Glutamatergic neuron (in vitro differentiated cells): ENCODE data around the gene UST. TPM values are rescaled to one million over a fixed set of nuclear protein-coding genes. Genes with fewer than 3 reads are reported as not detected.
A peak's percentile ranks its signal among the peaks of the same experiment; 100 is the strongest.
"Not testable (repeated sequence)": the region's sequence is repeated elsewhere in the genome, so short reads cannot be mapped to it uniquely, and the experiment has no call there.

Source experiments
- DNase-seq: peaks from one replicate; pipeline ENCODE4 v3.0.0; 2022
- H3K27ac Mint-ChIP-seq: one replicate; pipeline ENCODE4 v1.8.0; 2020; ENCODE audit warnings: mild to moderate bottlenecking, mixed read lengths, inconsistent platforms; ENCODE audit not compliant: unreplicated experiment
- H3K27me3 Mint-ChIP-seq: one replicate; pipeline ENCODE4 v1.8.0; 2020; ENCODE audit warnings: mild to moderate bottlenecking, moderate library complexity, mixed read lengths, inconsistent platforms; ENCODE audit not compliant: unreplicated experiment
- H3K36me3 Mint-ChIP-seq: one replicate; pipeline ENCODE4 v1.8.0; 2020; ENCODE audit warnings: mild to moderate bottlenecking, mixed read lengths, inconsistent platforms; ENCODE audit not compliant: unreplicated experiment
- H3K4me1 Mint-ChIP-seq: one replicate; pipeline ENCODE4 v1.8.0; 2020; ENCODE audit warnings: mild to moderate bottlenecking, low read depth, mixed read lengths, inconsistent platforms; ENCODE audit not compliant: unreplicated experiment
- H3K4me3 Mint-ChIP-seq: one replicate; pipeline ENCODE4 v1.8.0; 2020; ENCODE audit warnings: mild to moderate bottlenecking, mixed read lengths, inconsistent platforms; ENCODE audit not compliant: unreplicated experiment
- H3K9me3 Mint-ChIP-seq: one replicate; pipeline ENCODE4 v1.8.0; 2020; ENCODE audit warnings: mild to moderate bottlenecking, moderate library complexity, mixed read lengths, inconsistent platforms; ENCODE audit not compliant: unreplicated experiment
- total RNA-seq: library from RNA; stranded (reverse); fragmentation: NEBNext Ultra II Directional; extraction: Animal tissue kit (Norgen Biotek cat#: 25700); gene quantifications from one replicate; pipeline ENCODE4 v1.2.1, GENCODE V29; 2021; ENCODE audit not compliant: unreplicated experiment
- TF ChIP-seq, protein P1 (sequence below): fragments of 200-600 bp; sonication (generic); IDR thresholded peaks from one replicate; pipeline ENCODE4 v1.5.0; 2021; ENCODE audit not compliant: partially characterized antibody, unreplicated experiment

The UST gene
- total RNA-seq, 1 donor from 2014 or later: 11.2 TPM

DNA sequence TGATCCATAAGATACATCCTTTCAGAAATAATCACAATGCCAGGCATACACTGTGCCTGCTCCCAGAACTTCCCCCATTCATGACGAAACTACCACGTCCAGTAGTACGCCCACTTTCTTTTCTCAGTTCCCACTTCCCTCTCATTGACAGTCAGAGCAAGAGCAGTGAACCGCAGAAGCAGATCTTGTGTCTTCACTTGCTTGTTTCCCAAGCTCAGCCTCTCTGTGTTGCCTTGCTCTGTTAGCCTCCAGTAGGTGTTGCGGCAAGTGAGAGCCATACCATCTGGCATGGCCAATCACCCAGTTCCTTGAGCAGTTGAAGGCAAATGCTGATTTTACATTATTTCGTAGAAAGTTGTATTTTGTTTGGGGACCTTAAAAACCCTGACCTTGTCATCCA is 11.7 kb downstream of the UST start:
- peaks cover 19% of the 10 kb centered on the region for H3K4me1 Mint-ChIP-seq
- H3K36me3 Mint-ChIP-seq: peaks cover 4% of the 10 kb centered on the region
- no peak overlapping the region for H3K27ac Mint-ChIP-seq
- peaks cover 3% of the 10 kb centered on the region for H3K27me3 Mint-ChIP-seq
- no peak for DNase-seq
- peaks cover 2% of the 10 kb centered on the region for H3K9me3 Mint-ChIP-seq
- TF ChIP-seq, protein P1, sequence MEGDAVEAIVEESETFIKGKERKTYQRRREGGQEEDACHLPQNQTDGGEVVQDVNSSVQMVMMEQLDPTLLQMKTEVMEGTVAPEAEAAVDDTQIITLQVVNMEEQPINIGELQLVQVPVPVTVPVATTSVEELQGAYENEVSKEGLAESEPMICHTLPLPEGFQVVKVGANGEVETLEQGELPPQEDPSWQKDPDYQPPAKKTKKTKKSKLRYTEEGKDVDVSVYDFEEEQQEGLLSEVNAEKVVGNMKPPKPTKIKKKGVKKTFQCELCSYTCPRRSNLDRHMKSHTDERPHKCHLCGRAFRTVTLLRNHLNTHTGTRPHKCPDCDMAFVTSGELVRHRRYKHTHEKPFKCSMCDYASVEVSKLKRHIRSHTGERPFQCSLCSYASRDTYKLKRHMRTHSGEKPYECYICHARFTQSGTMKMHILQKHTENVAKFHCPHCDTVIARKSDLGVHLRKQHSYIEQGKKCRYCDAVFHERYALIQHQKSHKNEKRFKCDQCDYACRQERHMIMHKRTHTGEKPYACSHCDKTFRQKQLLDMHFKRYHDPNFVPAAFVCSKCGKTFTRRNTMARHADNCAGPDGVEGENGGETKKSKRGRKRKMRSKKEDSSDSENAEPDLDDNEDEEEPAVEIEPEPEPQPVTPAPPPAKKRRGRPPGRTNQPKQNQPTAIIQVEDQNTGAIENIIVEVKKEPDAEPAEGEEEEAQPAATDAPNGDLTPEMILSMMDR: no peak
- no peak overlapping the region for H3K4me3 Mint-ChIP-seq

DNA sequence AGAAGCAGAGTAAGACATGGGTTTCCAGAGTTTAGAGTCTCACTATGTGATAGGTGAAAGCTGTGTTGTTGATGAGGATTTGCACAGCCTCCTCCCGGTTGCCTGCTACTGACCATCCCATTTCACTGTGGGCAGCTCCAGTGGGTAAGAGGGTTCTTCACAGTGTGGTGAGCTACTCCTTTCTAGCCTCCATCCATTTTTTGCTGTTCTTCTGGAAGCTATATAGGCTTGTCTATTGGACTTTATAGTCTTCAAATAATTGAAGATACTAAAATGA is 13.4 kb downstream of the UST start:
- peaks cover 7% of the 10 kb centered on the region for H3K36me3 Mint-ChIP-seq
- H3K27ac Mint-ChIP-seq: no peak overlapping the region
- no peak overlapping the region for H3K4me3 Mint-ChIP-seq
- H3K9me3 Mint-ChIP-seq: peaks cover 8% of the 10 kb centered on the region
- H3K27me3 Mint-ChIP-seq: peaks cover 2% of the 10 kb centered on the region
- DNase-seq: no peak
- TF ChIP-seq, protein P1: no peak
- peaks cover 19% of the 10 kb centered on the region for H3K4me1 Mint-ChIP-seq

DNA sequence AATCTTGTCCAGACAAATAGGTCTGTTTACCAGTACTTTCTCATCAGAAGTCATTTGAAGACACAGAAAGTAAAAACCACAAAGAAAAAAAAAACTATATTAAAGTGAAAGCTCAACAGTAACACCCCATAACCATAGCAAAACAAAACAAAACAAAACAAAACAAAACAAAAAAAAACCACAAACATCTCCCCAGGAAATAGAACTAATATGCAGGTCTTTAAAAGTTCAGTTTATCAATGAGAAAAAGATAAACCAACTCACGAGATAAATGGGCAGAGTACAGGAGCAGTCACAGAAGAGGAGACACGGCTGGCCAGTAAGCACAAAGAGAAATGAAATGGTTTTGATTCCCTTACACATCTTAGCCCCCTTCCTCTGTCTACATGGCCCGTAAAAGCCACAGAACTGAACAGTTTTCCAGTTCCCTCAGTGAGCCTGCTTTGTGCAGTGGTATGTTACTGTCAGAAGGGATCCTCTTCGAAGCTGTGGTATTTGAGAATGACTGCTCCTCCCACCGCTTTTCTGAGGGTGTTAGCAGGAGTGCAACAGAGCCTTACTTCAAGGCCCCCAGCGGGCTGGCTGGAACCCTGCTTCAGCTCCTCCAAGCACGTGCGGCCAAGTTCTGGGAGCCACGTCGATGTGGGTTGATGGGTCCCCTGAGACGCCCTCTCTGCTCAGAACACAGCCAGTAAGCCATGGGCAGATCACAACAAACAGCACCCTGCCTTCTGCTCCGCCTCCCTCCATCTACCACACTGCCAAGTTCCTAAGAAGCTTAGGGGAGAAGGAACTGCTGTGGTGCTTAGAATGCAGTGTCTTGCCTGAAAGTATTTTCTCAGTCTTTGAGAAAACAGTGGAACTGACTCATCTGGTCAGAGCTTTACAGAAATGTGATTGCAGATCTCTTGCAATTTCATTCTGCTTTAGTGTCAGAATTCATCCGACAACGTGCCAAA is 14.0 kb downstream of the UST start:
- H3K36me3 Mint-ChIP-seq: peaks cover 7% of the 10 kb centered on the region
- TF ChIP-seq, protein P1: no peak
- peaks cover 19% of the 10 kb centered on the region for H3K4me1 Mint-ChIP-seq
- H3K27ac Mint-ChIP-seq: no peak overlapping the region
- H3K27me3 Mint-ChIP-seq: peaks cover 2% of the 10 kb centered on the region
- H3K9me3 Mint-ChIP-seq: peaks cover 8% of the 10 kb centered on the region
- DNase-seq: peak; percentile 61
- peak overlapping the region; percentile 31 for H3K4me3 Mint-ChIP-seq

DNA sequence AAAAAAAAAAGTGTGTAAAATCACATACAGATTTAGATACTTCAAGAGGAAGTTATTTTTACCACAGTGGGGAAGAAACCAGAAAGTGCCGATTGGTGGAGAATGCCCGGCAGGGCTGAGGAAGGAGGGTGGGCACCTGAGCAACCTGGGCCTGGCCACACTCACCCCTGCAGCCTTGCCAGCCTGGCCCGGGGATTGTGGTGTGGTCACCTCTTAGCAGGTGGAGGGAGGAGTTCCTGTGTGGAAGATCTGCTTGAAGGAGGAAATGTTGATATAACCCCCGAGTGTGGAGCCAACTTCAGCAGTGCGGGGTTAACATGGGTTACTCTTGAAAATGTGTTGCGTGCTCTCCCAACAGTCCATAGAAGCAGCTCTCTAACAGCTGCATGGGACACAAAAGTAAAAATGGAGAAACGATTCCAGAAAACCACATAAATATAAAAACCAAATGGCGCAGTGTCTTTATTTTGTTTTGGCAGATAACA is 14.7 kb downstream of the UST start:
- TF ChIP-seq, protein P1: no peak
- H3K4me1 Mint-ChIP-seq: peaks cover 19% of the 10 kb centered on the region

DNA sequence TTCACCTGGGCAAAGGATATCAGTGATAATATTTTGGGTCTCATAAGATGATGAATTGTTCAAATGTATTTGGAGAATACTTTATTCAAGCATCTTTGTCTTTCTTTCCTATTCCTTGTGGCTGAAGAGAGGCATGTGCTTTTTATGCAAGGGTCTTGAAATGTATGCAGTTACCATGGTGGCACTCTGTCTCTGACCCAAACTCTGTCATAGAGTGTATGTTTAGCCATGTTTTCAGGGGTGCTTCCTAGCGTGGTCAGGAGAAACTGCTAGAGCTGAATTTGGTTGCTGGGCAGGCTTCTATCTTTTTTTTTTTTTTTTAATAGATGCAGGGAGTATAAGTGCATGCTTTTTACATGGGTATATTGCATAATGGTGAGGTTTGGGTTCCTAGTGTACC is 15.4 kb downstream of the UST start:
- H3K27ac Mint-ChIP-seq: no peak overlapping the region
- H3K4me1 Mint-ChIP-seq: peaks cover 19% of the 10 kb centered on the region
- no peak overlapping the region for H3K4me3 Mint-ChIP-seq
- TF ChIP-seq, protein P1: no peak
- no peaks in the 10 kb centered on the region for H3K27me3 Mint-ChIP-seq
- peaks cover 8% of the 10 kb centered on the region for H3K9me3 Mint-ChIP-seq
- no peak for DNase-seq
- H3K36me3 Mint-ChIP-seq: peaks cover 7% of the 10 kb centered on the region

More for the DNA sequence above, 14.7 kb downstream of the UST start:
- Mint-ChIP-seq H3K9me3 (peaks cover 8% of the 10 kb centered on the region), H3K36me3 (peaks cover 7% of the 10 kb centered on the region), H3K27ac (no peak overlapping the region), H3K4me3 (peak overlapping the region; percentile 31), H3K27me3 (no peaks in the 10 kb centered on the region)
- no peak for DNase-seq

DNA sequence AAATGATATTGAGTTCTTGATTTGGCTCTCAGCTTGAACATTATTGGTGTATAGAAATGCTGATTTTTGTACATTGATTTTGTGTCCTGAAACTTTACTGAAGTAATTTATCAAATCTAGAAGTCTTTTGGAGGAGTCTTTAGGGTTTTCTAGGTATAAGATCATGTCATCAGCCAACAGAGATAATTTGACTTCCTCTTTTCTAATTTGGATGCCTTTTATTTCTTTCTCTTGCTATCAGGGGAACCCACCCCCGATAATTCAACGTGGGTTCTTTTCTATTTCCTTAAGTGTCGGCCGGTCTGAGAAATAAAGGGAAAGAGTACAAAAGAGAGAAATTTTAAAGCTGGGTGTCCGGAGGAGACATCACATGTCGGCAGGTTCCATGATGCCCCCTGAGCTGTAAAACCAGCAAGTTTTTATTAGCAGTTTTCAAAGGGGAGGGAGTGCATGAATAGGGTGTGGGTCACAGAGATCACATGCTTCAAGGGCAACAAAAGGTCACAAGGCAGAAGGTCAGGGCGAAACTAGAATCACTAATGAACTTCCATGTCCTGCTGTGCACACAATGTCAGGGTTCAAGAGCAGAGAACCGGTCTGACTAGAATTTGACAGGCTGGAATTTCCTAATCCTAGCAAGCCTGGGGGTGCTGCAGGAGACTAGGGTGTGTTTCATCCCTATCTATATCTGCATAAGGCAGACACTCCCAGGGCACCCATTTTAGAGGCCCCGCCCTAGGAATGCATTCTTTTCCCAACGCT is 17.6 kb downstream of the UST start:
- not testable (repeated sequence) for H3K27me3 Mint-ChIP-seq, H3K4me3 Mint-ChIP-seq, H3K36me3 Mint-ChIP-seq, H3K27ac Mint-ChIP-seq, H3K9me3 Mint-ChIP-seq, DNase-seq
- H3K4me1 Mint-ChIP-seq: peaks cover 29% of the 10 kb centered on the region
